Erythroblast (primary cell): ENCODE data around the gene SVOPL.
A peak's percentile ranks its signal among the peaks of the same experiment; 100 is the strongest.
"Not testable (repeated sequence)": the region's sequence is repeated elsewhere in the genome, so short reads cannot be mapped to it uniquely, and the experiment has no call there.

ENCODE experiments used
- DNase-seq, 2 experiments: peaks; one replicate each; lab custom pipeline; 2025; lab: John Stamatoyannopoulos, UW
- GATA1 ChIP-seq: IDR thresholded peaks from 2 replicates; pipeline ENCODE4 v1.6.1; 2011; ENCODE audit warnings: low read depth, mild to moderate bottlenecking, control low read depth, low read length, moderate library complexity
- POLR2A ChIP-seq: IDR thresholded peaks from 2 replicates; pipeline ENCODE4 v1.6.1; 2011; ENCODE audit warnings: mild to moderate bottlenecking, low read length

The SVOPL gene, protein sequence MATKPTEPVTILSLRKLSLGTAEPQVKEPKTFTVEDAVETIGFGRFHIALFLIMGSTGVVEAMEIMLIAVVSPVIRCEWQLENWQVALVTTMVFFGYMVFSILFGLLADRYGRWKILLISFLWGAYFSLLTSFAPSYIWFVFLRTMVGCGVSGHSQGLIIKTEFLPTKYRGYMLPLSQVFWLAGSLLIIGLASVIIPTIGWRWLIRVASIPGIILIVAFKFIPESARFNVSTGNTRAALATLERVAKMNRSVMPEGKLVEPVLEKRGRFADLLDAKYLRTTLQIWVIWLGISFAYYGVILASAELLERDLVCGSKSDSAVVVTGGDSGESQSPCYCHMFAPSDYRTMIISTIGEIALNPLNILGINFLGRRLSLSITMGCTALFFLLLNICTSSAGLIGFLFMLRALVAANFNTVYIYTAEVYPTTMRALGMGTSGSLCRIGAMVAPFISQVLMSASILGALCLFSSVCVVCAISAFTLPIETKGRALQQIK

DNA sequence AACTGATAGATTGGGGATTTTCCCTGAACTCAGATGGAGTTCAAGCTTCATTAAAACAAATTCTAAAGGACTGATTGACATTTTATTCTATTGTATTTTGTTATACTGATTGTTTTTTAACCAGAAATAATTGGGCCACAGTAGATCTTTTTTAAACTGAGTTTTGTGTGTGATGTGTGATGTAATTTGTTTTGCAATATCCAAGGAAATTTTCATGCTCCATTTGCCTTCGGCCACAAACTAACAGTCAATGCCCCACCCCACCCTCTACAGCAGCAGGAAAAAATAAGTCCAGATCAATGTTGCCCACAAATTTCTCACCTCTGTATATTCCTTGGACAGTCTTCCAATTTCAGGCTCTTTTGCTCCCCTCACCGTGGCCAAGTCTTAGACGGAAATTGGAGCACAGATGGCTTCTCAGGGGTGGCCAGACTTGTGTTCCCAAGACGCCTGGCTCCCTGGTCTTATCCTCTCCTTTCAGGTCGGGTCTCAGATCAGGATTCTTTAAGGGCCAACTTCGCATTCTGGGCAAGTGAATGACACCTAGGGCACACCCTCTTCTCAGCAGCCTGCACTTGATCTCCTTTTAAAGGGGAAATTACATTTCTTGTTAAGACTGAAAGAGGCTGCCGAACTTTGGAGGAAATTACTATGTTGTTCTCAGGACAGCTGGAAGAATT is at the start of gene SVOPL:
SVOPL (minus strand) TSS at position 506 of the 680 bp plus-strand sequence. CDS start 22,317 bp downstream, outside the sequence.
- DNase-seq: no peak
- no peak for TF ChIP-seq POLR2A
- no peak for TF ChIP-seq GATA1

DNA sequence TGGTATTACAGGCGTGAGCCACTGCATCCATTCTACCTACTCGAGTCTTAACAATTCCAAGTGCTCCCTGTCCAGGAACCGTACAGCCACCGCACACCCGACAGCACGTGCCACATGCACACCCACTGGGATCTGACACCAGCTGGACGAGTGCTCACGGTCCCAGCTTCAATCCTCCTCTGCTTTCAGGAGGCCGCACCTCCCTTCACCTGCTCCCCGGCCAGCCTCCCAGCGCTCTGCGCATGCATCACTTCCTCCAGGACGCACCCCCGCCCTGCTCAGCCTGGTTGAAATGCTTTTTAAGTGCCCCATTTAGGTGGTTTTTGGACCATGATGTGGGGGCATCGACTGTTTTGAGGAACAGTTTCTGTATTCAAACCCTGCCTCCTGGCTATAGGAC is 49.3 kb upstream of the SVOPL start:
- DNase-seq: no peak
- TF ChIP-seq GATA1 (no peak), POLR2A (no peak)

DNA sequence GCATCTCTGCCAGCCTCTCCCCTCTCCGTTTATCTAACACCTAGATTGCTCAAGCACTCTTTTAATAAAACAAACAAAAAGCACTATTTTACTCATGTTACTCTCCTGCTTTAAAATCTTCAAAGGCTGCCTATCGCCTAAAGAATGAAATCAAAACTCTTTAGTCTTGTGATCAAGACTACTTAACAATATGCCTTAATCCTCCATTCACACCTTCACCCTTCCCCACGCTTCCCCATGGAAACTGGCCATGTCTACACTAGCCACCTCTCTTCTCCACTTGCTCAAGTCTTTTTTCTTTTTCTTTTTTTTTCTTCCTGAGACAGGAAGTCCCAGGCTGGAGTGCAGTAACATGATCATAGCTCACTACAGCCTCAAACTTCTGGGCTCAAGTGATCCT is 48.8 kb upstream of the SVOPL start:
- TF ChIP-seq POLR2A (no peak), GATA1 (no peak)
- no peak for DNase-seq

DNA sequence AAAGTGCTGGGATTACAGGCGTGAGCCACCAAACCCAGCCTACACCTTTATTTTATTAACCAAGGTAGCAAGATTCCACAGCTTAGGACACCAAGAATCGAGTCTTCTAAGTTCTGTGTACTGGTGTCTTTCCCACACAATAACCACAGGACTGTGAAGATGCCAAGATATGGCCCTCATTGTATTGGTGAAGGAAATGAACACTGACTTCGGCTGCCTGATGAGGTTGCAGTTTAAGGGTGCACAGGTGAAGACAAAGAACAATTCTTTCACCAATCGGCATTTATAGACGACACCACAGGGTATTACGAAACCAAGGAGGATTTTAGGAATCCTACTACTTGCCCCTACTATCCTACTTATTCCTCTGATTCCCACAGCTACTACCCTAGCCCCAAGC is 47.5 kb upstream of the SVOPL start:
- no peak for DNase-seq
- TF ChIP-seq POLR2A: no peak
- no peak for TF ChIP-seq GATA1

DNA sequence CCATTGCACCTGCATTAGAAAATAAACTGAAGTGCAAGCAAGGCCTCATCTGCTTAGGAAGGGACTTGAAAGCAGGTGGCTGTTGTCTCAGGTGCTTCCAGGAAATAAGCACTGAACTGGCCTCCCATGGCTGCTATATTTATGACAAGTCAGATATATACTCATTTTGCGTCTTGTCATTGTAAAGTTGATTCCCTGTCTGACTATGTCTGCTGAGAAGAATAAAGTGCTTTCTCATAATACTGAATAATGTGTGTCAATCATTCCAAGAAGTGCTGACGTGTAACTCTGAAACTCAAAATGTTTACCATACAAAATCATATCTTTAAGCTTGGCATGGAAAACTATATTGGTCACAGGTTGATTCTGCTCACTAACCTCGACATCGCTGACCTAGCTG is 44.9 kb upstream of the SVOPL start:
- TF ChIP-seq POLR2A (no peak), GATA1 (no peak)

DNA sequence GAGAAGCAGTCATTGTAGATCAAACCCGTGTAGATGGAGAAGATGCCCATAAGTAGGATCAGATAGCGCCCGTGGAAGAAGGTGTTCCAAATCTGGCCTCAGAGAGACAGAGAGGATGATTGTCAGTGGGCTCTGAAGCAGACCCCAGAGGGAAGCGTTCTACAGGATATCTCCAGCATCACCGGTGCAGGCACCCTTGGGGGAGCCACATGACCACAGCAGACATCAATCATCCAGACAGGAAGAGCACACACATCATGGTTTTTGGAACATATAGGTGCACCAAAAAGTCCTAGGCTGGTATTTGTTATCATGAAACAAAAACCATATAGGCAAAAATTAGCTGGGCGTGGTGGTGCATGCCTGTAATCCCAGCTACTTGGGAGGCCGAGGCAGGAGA is 44.0 kb upstream of the SVOPL start:
- TF ChIP-seq GATA1: no peak
- DNase-seq: no peak

More for the DNA sequence above, 44.9 kb upstream of the SVOPL start:
- DNase-seq: no peak

DNA sequence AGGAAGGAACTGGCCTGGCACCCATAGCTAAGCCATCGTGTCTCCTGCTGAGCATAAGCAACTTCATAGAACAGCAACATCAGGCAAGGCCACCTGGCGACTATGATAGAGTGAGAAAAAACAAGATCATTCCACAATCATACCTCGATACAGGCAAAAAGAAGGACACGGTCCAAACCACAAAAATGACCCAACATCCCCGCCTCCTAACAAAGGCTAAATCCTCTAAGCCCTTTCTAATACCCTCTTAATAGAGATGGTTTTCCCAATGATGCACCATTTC is 40.2 kb upstream of the SVOPL start:
- DNase-seq: no peak
- TF ChIP-seq POLR2A: no peak
- TF ChIP-seq GATA1: no peak

DNA sequence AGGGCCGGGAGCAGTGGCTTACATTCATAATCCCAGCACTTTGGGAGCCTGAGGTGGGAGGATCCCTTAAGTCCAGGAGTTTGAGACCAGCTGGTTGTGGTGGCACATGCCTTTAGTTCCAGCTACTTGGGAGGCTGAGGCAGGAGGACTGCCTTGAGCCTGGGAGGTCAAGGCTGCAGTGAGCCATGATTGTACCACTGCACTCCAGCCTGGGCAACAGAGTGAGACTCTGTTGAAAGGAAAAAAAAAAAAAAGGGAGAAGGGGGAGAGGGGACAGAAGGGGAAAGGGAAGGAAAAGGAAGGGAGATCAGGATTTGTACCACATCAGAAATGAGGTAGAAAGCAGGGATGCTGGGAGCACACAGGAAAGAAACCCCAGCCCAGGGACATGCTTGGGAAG is 38.7 kb upstream of the SVOPL start:
- no peak for DNase-seq
- TF ChIP-seq GATA1: no peak

DNA sequence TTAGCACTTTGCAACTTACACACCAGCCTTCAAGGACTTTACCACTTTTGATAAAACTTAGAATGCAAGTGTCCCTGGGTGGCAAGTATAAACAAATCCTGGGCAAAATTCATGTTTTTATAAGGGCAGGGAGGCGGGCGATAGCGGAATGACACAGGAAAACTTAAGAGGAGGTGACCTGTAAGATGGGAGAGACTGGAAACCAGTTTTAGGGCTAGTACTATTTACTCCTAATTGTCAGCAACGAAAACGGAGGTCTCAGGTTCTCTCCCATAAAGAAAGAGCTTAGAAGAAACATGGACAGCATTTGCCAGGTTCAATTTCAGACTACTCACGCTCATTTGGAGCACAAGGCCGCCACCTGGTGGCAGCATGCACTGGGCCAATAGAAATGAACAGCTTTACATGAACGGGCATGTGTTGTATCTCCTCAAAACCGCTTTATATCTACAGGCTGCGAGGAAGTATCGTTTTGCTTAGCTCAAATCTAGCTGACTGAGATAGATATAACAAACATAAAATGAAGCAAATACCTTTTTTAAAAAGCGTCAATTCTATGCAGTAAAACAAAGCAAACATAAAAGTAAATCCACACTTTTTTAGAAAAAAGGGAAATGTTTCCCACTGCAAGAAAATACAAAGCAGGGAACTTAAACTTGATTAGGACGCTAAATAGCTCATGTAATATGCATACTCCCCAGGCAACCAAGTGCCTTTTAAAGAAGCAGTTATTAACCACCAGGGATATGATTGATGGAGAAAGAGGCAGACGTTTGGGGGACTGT is 37.6 kb upstream of the SVOPL start:
- TF ChIP-seq GATA1 (no peak), POLR2A (no peak)

DNA sequence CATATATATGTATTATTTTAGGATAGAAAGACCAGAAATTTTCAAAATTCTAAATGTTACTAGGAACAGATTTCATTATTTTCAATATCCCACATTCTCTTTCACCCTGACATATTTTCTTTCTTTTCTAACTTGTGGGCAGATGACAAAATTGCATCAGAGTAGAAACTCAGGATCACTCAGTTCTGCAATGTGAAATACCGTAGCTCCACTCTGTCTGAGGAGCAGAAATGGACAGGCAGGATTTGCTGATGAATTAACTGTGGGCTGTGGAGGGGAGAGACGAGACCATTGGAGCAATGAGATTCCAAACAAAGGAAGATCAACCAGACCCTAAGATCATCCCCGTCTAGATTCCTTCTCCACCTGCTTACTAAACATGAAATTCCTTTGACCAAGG is 37.0 kb upstream of the SVOPL start:
- TF ChIP-seq POLR2A: no peak
- TF ChIP-seq GATA1: no peak
- DNase-seq: no peak

More for the DNA sequence above, 37.6 kb upstream of the SVOPL start:
- DNase-seq: peak; percentile 77 to 88

DNA sequence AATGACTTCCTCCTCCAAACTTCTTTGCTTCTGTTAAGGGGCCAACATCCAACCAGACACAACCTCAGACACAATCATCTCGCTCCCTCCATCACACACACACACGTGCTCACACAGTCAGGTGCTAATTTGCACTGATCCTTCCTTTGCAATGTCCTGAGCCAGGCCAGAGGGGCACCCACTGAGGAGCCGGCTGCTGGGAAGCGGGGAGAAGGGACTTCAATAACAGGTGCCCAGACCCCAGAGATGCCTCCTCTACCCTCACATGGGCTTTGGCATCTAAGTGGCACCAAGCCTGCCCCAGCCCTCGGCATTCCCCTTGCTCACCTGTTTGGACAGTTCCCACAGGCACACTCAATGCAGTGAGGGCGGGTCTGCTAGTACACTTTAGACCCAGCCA is 34.2 kb upstream of the SVOPL start:
- DNase-seq: no peak
- TF ChIP-seq GATA1 (no peak), POLR2A (no peak)

DNA sequence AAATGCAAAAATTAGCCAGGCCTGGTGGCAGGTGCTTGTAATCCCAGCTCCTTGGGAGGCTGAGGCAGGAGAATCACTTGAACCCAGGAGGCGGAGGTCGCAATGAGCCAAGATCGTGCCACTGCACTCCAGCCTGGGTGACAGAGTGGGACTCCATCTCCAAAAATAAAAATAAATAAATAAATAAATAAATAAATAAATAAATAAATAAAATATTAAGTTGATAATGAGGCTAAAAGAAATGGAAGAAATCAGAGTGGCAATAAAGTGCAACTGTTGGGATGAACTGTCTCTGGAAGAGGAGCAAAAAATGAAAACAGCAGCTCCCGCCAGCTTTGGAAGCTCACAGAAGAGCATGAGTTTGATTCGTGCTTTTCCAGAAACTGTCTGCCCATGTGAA is 30.6 kb upstream of the SVOPL start:
- DNase-seq: not testable (repeated sequence)

DNA sequence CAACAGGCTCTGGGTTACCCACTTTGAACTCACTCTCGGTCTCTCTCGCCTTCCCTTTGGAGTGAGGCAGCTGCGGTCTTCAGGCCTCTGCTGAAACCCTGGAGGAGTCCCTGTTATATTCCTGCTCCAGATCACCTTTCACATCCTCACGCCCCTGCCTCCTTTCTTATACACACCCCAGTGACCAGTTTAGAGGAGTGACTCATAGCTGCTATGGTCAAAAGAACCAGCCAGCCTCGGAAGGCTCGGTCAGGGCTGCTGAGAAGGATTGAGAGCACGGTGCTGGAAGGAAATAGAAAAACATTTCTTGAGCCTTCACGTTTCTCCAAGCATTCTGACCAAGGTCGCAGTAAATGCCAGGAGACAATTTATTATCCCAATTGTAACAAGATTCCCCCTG is 28.3 kb upstream of the SVOPL start:
- TF ChIP-seq POLR2A (no peak), GATA1 (no peak)
- DNase-seq: no peak
